ENCODE results near the gene ZNF253. TPM values are rescaled to one million over a fixed set of nuclear protein-coding genes. Genes with fewer than 3 reads are reported as not detected.
"Not testable (repeated sequence)": the region's sequence is repeated elsewhere in the genome, so short reads cannot be mapped to it uniquely, and the experiment has no call there.

Gene ZNF253
- total RNA-seq, 2 experiments from 2014 or later = 29.9 to 39.1 TPM

DNA sequence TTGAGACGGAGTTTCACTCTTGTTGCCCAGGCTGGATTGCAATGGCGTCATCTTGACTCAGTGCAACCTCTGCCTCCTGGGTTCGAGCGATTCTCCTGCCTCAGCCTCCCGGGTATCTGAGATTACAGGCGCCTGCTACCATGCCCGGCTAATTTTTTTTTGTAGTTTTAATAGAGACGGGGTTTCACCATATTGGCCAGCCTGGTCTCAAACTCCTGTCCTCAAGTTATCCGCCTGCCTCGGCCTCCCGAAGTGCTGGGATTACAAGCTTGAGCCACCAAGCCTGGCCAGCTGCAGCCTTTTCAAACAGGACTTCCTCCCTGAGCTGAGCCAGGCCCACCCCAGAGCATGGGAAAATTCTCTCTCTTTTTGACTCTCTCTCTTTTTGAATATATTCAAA lies 43.7 kb upstream of the ZNF253 start:
- Histone ChIP-seq H3K4me3 (ENCODE audit: low read depth, low read length, poor library complexity, severe bottlenecking) (peak overlapping the region; percentile 87), H3K9me3 (ENCODE audit: low read length) (peaks cover 42% of the 10 kb centered on the region), H2AFZ (ENCODE audit: low read length) (peak overlapping the region; percentile 96), H3K4me2 (ENCODE audit: low read length) (peak overlapping the region; percentile 78), H3K79me2 (ENCODE audit: insufficient read depth, low read depth, low read length) (peaks cover 43% of the 10 kb centered on the region), H3K27ac (ENCODE audit: low read depth, low read length, poor library complexity, severe bottlenecking) (peak overlapping the region; percentile 76), H3K36me3 (ENCODE audit: insufficient read depth, low read length) (peaks cover 33% of the 10 kb centered on the region)
- intact Hi-C loops (cut with micrococcal nuclease; ENCODE audit: unreplicated experiment) = loop anchor here (1.0 to 10.0 kb wide), 4 partner anchors 44 to 743 kb away; partner anchors contain the start of genes ZNF101, ZNF737 and ZNF93
- H3K9me2 ChIP-seq (ENCODE audit: insufficient read depth, low read length); CTCF ChIA-PET (ENCODE audit: unreplicated experiment); H3K4me1 ChIP-seq (ENCODE audit: insufficient read depth, low read length, poor library complexity, severe bottlenecking); H4K20me1 ChIP-seq (ENCODE audit: insufficient read depth, low read length): not testable (repeated sequence)
- BruUV-seq (replicated peaks) = TSS peak; percentile 97
- DNase-seq (ENCODE audit: low spot score) = peak; percentile 29
- POLR2A ChIA-PET = interaction anchor here (0.7 to 2.3 kb wide), 11 partner anchors 10 to 154 kb away, joined by 3 to 24 read pairs (median 4); partner anchors contain the start of genes ZNF14 and ZNF253

DNA sequence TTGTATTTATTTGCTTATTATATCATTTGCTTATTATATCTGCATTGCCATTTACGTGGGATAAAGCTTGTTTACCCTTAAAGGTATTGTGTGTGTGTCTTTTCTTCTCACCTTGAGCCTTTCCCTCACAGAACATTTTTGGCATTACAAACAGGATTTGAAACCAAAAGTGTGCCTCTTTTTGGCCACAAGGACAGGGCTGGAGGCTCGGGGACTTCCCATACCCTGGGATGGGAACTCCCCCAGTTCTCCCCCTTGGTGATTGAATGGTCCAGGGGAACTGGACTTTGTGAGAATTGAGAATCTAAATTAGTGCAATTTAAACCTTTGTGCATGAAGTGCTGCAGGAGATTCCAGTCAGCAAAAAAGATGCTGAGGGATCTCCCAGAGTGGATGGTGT lies 41.8 kb upstream of the ZNF253 start:
- ChIA-PET POLR2A (no interaction called here), CTCF (ENCODE audit: unreplicated experiment) (no interaction called here)
- no peak overlapping the region for H3K4me3 ChIP-seq (ENCODE audit: low read depth, low read length, poor library complexity, severe bottlenecking)
- intact Hi-C loops (cut with micrococcal nuclease; ENCODE audit: unreplicated experiment) = loop anchor here (5.0 to 10.0 kb wide), 2 partner anchors 78 to 741 kb away; partner anchors contain the start of genes ZNF737 and ZNF93
- H3K27ac ChIP-seq (ENCODE audit: low read depth, low read length, poor library complexity, severe bottlenecking) = no peak overlapping the region
- no peak overlapping the region for H2AFZ ChIP-seq (ENCODE audit: low read length)
- peaks cover 41% of the 10 kb centered on the region for H3K9me3 ChIP-seq (ENCODE audit: low read length)
- TF ChIP-seq, protein P1, sequence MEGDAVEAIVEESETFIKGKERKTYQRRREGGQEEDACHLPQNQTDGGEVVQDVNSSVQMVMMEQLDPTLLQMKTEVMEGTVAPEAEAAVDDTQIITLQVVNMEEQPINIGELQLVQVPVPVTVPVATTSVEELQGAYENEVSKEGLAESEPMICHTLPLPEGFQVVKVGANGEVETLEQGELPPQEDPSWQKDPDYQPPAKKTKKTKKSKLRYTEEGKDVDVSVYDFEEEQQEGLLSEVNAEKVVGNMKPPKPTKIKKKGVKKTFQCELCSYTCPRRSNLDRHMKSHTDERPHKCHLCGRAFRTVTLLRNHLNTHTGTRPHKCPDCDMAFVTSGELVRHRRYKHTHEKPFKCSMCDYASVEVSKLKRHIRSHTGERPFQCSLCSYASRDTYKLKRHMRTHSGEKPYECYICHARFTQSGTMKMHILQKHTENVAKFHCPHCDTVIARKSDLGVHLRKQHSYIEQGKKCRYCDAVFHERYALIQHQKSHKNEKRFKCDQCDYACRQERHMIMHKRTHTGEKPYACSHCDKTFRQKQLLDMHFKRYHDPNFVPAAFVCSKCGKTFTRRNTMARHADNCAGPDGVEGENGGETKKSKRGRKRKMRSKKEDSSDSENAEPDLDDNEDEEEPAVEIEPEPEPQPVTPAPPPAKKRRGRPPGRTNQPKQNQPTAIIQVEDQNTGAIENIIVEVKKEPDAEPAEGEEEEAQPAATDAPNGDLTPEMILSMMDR (conservative IDR thresholded peaks at IDR 0.05; ENCODE audit: low read length) = no peak
- TF ChIP-seq EZH2phosphoT487 (IDR thresholded peaks at IDR 0.05; ENCODE audit: borderline replicate concordance, low read depth, low read length) = no peak
- peaks cover 23% of the 10 kb centered on the region for H3K79me2 ChIP-seq (ENCODE audit: insufficient read depth, low read depth, low read length)
- no peaks in the 10 kb centered on the region for H3K9me2 ChIP-seq (ENCODE audit: insufficient read depth, low read length)
- H3K36me3 ChIP-seq (ENCODE audit: insufficient read depth, low read length) = peaks cover 13% of the 10 kb centered on the region
- DNase-seq (ENCODE audit: low spot score) = no peak
- peaks cover 4% of the 10 kb centered on the region for H3K4me1 ChIP-seq (ENCODE audit: insufficient read depth, low read length, poor library complexity, severe bottlenecking)
- H4K20me1 ChIP-seq (ENCODE audit: insufficient read depth, low read length) = no peaks in the 10 kb centered on the region
- no TSS peak for BruUV-seq (replicated peaks)
- no peak overlapping the region for H3K4me2 ChIP-seq (ENCODE audit: low read length)

DNA sequence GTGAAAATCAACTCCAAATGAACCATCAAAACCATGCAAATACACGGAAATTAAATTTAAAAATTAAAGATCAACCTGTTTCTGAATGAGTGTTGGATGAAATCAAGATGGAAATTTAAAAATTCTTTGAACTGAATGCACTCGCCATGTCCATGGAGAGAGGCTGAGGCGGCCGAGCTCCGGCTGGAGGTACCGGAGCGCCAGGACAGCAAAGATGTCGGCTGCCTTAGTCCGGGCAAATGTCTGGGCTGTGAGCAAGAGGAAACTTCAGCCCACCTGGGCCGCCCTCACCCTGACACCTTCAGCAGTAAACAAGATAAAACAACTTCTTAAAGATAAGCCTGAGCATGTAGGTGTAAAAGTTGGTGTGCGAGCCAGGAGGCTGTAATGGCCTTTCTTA lies 38.8 kb upstream of the ZNF253 start:
- intact Hi-C loops (cut with micrococcal nuclease; ENCODE audit: unreplicated experiment) = loop anchor here (10.0 kb wide), 1 partner anchor 738 kb away; the partner anchor contains the start of gene ZNF737
- Histone ChIP-seq H2AFZ (ENCODE audit: low read length) (no peak overlapping the region), H3K9me2 (ENCODE audit: insufficient read depth, low read length) (no peaks in the 10 kb centered on the region), H4K20me1 (ENCODE audit: insufficient read depth, low read length) (no peaks in the 10 kb centered on the region), H3K4me3 (ENCODE audit: low read depth, low read length, poor library complexity, severe bottlenecking) (no peak overlapping the region), H3K4me2 (ENCODE audit: low read length) (no peak overlapping the region), H3K79me2 (ENCODE audit: insufficient read depth, low read depth, low read length) (no peaks in the 10 kb centered on the region; the same call in 1 of the 2 replicates), H3K27ac (ENCODE audit: low read depth, low read length, poor library complexity, severe bottlenecking) (no peak overlapping the region), H3K4me1 (ENCODE audit: insufficient read depth, low read length, poor library complexity, severe bottlenecking) (peaks cover 4% of the 10 kb centered on the region), H3K9me3 (ENCODE audit: low read length) (peaks cover 43% of the 10 kb centered on the region), H3K36me3 (ENCODE audit: insufficient read depth, low read length) (no peaks in the 10 kb centered on the region; the same call in 1 of the 2 replicates)
- TF ChIP-seq EZH2phosphoT487 (IDR thresholded peaks at IDR 0.05; ENCODE audit: borderline replicate concordance, low read depth, low read length) = no peak
- TF ChIP-seq, protein P1 (conservative IDR thresholded peaks at IDR 0.05; ENCODE audit: low read length) = no peak
- DNase-seq (ENCODE audit: low spot score) = no peak
- BruUV-seq (replicated peaks) = no TSS peak
- CTCF ChIA-PET (ENCODE audit: unreplicated experiment) = no interaction called here
- POLR2A ChIA-PET = no interaction called here
